NCI-H2081 treated with DMSO at 0.1 percent for 48 hours (cell line): Measurements from ENCODE around the gene NR4A3.

Experiments
- DNase-seq: peaks from one replicate; lab custom pipeline; 2025; lab: John Stamatoyannopoulos, UW

Gene NR4A3

DNA sequence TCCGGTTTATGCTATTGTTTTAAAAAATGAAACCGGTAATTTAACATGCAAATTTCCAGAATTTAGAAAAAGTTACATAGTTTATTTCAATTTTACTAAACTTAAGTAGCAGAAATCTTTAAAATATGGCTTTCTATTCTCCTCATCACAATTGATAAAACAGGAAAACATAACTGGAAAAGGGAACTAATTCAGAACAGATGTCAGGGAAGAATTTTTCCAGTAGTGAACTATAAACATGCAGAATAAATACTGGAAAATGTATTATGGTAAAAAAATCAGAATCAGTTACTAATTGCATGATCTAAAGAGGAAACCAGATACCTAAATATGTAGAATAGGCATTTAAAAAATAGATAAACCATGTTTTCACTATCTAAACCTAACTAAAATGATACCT, 7.3 kb upstream of the NR4A3 start:
- no peak for DNase-seq

DNA sequence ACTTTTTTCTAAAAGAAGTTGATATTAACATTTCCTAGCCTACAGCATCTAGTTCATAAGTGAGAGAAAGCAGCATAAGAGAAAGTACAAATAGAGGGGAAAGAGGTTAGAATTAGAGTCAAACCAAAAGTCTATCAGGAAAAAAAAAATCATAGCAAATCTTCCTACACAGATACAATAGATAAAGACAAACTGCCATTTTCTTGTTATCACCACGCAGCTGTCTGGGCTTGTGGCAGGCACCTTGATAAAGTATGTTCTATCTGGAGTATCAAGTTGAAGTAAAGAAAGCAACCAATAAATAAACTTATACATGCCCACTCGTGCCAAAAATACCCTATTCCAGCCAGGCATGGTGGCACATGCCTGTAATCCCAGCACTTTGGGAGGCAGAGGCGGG, 5.3 kb upstream of the NR4A3 start:
- no peak for DNase-seq

DNA sequence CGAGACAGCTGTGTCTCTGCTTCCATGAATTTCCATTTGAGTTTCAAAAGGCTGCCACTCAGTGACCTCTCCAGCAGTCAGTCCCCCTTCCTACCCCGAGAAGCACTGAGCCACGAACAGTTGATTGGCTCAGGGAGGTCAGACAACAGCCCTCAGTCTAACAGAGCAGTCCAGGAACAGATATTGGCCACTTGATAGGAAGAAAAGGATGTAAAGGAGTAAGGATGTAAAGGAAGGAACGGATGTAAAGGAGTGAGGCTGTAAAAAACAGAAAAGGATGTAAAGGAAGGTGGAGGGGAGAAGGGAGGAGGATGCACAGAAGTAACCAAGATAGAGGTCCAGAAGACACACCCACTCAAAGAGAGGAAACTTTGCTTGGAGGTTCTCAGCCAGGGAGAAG, 3.2 kb upstream of the NR4A3 start:
- no peak for DNase-seq

DNA sequence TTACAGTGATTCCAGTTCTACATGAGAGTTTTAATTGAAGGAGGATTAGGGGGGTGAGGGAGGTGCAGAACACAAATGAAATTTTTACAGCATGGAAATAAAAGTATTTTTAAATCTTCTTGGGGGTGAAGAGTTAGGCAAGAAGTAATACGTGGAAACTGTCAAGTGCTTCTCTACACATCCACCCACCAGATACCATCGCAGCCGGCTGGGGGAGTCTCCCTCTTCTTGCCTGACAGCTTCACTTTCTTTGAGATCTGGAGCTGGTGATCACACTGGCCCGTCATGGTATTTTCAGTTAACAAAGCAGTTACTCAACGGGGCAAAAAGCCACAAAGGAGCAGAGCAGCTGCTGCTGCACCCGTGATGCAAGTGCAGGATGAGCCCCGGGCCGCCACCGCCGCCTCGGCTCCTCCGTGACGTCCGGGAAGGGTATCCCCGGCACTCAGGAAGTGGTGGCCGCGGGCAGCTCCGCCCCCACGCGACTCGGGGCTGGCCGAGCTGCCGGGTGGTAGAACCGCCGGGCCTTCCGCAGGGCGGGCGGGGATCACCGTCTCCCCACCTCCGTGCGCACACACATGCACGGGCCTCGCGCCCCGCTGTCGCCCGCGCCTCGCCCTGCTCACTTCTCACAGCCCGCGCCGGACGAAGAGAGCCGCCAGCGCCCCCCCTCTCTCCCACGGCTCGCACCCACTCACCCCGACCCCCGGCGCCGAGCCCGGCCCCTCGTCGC, 2.4 kb upstream of the NR4A3 start:
- DNase-seq = peak; percentile 22

DNA sequence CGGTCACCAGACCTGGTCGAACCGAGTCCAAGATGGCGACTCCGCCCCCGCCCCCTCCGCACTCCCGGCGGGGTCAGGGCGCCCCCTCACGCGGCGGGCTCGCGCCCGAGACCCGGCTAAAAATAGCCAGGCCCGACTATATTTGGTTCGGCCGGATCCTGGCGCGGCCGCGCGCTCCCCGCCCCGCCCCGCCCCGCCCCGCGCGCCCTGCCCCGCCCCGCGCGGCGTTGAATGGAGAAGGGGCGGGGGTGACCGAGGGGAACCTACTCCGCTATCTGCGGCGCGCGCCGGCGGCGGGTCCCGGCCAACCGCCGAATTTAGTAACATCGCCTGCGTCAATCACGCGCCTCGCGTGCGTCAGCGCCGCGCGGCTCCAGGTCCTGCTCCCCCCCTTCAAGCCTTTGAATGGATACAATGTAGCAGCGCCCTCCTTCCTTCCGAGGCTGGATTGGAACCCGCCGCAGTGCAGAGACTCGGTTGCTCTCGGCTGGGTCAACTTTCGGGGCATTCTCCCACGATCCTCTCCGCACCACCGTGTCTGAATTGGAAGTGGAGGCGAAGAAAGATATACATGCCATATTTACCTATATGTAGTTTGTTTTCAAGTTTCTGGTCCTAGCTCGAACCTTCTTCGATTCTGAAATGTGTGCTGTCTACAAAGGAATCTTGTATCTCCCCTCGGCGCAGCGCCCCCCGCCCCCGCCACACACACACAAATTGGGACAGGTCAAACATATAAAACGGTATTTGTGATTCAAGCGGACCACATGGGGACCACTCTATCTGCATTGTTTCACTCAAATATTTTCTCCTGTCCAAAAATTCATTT, 1.6 kb upstream of the NR4A3 start:
- peak; percentile 53 for DNase-seq

DNA sequence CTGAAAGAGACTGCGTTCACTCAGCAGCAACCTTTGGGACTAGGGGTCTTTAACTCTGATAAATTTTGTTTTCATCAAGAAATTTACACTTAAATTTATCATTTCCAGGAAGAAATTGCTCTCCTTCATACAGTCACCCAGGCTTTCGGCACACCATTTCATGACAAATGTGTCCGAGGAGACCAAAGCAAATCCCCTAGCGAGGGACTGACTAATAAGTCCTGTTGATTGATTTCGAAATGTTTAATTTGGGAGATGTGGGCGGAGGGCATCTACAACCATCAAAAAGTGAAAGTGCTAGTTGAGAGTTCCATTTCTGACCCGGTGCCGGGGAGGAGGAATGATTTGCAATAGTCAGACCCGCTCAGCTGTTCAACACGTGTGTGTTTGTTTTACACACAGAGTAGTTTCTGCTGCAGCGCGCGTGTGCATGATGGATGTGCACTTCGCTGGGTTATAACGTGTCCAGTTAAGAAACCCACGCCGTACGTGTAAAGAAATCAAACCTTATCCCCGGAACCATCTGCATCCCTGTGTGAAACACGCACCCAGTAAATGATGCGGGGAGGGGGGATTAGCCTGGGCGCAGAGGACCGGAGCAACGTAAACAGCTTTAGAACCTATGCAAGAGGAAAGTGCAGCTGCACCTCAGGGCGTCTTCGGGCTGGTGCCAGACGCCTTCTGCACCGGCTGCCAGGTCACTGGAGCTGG, 845 bp upstream of the NR4A3 start:
- DNase-seq = no peak

DNA sequence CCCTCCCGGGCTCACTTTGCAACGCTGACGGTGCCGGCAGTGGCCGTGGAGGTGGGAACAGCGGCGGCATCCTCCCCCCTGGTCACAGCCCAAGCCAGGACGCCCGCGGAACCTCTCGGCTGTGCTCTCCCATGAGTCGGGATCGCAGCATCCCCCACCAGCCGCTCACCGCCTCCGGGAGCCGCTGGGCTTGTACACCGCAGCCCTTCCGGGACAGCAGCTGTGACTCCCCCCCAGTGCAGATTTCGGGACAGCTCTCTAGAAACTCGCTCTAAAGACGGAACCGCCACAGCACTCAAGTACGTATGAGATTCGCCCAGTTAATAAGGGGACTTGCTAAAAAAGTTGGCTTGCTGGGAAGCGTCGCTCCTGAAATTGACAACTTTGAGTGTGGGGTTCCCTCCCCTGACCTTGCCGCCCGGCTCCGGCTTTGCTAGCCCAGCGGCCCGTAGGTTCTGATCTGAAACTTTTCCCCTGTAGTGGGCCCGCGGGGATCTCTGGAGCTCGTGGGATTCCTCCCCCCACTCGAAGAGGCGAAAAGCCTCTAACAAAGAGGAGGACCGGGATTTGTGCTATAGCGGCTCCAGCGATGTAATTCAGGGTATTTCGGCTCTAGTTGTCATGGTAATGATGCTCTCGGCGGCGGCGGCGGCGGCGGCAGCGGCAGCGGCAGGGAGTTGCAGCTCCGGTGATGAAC, 572 bp downstream of the NR4A3 start:
- no peak for DNase-seq

DNA sequence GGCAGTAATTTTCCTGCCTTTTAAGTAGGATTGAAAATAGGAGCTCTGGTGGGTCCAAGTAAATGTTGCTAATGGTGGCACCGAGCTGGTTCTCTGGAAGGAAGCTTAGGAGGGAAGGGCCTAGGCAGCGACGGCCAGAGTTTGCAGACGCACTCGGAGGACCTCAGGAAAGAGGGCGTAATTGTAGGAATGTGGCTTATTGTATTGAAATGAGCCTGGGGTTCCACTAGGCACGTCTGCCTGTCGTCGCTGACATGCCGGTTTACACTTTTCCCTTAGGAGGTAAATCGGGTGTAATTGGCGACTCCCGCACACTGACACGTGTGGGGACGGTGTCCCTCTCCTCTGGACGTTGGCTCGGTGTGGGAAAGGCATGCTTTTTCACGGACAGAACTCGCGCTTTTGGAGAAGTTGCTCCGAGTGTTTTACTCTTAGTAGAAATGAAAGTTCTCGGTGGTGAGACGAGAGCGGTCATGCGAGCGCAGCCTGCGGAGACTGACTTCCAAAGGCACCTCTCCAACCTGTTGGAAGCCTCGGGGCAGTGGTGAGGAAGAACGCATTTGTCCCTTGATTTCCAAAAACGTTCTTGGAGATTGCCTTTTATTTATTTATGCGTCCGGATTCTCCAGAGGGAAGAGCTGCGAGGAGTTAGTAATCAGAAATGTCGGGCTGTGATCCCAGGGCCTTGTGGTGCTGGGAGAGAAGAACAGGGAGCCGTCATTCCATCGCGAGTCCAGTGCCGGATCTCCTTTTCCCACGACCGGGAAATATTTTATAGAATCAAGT, 1.3 kb downstream of the NR4A3 start:
- DNase-seq = no peak

DNA sequence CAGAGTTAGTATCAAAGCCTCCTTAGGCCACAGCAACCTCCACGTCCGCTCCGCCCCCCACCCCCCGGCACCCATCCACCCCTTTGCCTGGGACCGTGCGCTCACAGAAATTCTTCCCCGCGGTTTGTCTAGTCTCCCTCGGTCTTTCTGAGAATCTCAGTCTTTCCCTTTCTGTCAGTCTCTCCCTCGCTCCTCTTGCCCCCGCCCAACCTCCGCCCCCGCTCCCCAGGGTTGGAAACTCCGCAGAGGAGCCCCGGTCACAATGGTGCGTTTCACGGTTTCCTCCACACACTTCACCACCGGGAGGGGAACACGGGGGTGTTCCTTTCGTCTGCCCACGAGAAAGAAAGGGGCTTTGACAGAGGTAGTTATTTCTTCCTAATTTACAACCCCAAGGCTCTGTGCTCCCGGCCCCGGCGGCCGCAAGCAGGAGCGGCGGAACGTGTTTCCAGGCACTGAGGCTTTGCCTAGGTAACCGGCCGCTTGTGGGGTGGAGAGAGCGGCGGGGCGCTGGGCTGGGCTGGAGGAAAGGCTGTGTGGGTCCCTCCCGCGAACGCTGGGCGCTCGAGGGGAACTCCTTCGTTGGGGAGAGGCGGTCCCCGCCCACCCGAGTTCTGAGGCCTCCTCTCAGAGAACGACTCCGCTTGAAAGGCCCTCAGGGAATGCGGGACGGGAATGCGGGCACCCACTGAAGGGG, 2.1 kb downstream of the NR4A3 start:
- DNase-seq = no peak

DNA sequence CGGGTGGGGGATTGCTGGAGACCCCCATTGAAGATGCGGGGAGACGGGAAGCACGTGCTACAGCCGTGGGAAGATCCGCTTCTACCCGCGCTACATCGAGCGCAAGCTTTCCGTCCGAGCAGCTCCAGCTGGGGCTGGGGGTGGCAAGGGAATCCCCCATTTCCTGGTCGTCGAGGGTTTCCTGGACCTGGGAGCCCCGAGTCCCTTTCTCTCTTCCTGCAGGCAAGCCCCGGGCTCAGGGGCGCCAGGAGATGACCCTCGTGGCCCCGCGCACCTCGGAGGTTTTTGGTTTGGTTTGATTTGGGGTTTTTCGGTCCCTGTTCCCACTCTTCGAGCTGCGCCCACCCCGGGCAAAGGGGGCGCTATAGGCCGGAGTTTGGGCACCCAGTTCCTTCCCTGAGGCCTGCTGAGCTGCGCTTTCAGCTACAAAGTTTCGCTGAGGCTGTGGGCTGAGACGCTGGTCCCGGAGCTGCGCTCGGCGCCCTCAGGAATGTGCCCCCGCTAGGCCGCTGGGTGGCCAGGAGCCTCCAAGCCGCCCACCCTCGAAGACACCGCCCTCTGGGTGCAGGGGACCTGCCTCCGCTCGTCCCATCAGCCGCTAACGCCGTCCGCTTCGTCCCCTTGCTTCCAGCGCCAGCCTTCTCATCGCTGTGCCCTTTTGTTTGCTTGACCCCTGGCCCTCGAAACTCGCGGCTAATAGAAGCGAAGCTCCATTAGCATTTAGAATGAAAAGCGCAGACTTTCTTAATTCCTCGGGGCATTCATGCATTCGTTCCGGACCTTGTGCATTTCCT, 2.9 kb downstream of the NR4A3 start:
- no peak for DNase-seq

DNA sequence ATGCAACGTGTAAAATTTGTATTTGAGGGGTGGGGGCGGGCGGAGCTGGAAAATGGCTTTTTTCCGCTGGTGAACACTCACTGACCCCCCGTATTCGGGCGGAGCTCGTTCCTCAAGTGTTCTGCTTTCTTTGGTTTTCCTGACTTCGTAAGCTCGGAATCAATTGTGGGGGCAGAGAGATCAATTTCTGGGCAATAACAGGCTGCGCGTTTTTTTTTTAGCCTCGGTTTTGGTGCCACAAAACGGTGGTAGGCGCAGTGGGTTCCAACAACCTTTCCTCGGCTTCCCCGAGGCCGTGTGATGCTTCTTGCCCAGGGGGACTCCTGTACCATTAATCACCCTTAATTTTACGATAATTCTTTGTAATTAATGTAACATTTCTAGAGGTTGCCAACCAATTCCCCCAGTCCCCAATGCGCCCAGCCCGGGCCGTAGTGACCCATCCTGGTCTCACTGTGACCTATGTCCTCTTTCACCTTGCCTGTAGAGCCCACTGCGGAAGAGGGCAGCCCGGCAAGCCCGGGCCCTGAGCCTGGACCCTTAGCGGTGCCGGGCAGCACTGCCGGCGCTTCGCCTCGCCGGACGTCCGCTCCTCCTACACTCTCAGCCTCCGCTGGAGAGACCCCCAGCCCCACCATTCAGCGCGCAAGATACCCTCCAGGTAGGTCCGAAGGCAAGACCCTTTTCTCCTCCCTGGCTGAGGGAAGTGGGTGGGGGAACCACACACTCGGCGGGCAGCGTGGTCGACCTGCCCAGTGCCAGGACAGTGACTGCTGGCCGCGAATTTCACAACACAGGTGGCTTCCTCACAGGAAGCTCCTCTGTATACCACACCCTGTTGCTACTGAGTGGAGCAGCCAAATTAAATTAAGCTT, 3.7 kb downstream of the NR4A3 start:
- DNase-seq = no peak

DNA sequence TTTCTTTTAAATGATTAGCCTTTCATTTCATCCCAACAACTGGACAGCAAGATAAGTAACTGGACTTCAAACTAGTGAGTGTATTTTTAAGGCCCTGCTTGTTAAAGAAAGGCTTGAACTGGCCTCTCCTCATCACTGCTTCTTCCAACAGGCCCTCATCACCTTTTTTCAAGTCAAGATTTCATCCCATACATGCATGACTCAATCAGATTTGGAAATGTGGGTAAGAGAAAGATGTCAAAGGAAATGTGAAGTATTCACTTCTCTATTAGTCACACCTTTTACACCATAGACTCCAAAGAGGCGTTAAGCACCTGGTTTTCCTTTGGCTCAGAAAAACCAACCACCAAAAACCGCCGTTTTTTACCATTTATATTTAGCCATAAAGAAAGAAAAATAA, 4.9 kb downstream of the NR4A3 start:
- no peak for DNase-seq

DNA sequence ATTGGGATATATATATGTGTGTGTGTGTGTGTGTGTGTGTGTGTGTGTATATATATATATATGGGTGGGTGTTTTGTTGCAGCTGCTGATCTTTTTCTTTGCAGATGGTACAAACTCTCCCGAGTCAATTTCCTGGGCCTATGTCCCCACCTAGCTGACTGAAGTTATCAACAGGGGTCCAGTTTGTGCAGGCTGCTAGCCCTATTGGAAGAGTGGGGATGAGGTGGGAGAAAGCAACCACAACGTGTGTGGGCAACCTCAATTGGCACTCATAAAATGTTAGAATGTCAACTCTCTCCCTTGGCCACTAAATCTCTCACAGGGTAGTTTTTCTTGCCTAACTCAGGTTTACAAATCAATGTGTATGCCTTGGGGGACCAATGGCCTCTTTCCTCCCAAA, 5.6 kb downstream of the NR4A3 start:
- no peak for DNase-seq

DNA sequence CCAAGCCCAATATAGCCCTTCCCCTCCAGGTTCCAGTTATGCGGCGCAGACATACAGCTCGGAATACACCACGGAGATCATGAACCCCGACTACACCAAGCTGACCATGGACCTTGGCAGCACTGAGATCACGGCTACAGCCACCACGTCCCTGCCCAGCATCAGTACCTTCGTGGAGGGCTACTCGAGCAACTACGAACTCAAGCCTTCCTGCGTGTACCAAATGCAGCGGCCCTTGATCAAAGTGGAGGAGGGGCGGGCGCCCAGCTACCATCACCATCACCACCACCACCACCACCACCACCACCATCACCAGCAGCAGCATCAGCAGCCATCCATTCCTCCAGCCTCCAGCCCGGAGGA, 6.3 kb downstream of the NR4A3 start:
- no peak for DNase-seq

DNA sequence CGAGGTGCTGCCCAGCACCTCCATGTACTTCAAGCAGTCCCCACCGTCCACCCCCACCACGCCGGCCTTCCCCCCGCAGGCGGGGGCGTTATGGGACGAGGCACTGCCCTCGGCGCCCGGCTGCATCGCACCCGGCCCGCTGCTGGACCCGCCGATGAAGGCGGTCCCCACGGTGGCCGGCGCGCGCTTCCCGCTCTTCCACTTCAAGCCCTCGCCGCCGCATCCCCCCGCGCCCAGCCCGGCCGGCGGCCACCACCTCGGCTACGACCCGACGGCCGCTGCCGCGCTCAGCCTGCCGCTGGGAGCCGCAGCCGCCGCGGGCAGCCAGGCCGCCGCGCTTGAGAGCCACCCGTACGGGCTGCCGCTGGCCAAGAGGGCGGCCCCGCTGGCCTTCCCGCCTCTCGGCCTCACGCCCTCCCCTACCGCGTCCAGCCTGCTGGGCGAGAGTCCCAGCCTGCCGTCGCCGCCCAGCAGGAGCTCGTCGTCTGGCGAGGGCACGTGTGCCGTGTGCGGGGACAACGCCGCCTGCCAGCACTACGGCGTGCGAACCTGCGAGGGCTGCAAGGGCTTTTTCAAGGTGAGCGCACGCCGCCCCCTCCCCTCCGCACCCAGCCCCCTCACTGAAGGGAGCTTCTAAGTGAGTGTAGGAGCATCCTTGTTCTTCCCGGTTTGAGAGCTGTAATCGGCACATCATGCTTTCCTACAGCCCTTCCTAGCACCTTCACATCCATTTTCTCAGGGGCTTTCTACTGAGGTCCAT, 6.9 kb downstream of the NR4A3 start:
- no peak for DNase-seq

DNA sequence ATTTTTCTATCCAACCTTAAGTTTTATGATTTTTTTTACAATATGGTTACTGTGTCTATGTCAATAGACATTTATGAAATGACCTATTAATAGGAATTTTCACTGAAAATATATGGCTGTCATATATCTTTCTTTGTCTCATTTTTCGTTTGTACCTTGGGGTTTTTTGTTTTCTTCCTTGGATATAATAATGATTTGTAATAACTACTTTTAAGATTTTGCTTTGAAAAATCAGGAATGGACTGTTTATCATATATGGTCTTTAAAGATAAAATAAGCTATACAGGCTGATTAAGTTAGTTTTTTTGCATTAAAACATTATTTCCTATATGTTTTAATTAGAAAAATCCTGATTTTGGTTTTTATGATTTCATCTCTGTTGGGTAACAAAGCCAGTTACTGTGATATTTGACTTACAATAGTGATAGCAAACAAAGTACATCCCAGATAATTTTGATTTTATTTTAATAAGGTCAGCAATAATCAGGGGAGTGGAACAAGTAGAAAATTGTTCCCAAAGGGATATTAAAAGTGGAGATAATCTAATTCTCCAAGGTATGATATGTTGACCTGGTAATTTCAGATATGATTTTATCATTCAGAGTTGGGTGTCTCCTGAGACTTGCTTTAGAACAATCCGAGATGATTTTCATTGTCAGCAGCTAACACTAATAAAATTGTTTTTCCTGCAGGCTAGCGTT, 10.3 kb downstream of the NR4A3 start:
- no peak for DNase-seq

DNA sequence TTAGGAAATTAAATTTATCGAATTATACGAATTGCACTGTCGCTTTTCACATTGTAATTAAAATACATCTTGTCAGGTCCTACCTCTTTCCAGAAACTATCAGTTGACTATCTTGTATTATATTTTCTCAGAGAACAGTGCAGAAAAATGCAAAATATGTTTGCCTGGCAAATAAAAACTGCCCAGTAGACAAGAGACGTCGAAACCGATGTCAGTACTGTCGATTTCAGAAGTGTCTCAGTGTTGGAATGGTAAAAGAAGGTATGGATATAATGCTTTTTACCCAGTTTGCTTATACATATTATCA, 10.8 kb downstream of the NR4A3 start:
- DNase-seq = no peak

DNA sequence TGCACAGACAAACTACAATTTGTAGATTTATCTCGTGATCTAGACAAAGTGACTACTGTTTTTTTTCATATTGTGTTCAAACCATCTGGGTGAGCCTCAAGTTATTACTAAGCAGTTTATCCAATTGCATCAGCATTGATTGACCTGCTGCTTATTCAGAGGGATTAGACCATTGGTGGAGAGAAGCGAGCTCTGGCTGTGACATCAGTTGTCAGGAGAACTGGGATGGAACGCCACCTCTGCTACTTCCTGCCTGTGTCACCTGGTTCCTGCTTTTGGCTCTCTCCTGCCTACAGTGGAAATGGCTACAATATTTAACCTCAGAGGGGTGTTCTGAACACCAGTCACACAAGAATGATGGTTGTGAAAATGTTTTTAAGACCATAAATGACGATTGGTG, 12.1 kb downstream of the NR4A3 start:
- DNase-seq = no peak
